Erythroblast (primary cell): ENCODE measurements around the gene IPCEF1.

Experiments
- GATA1 ChIP-seq: IDR thresholded peaks from 2 replicates; pipeline ENCODE4 v1.6.1; 2011; ENCODE audit warnings: low read depth, mild to moderate bottlenecking, control low read depth, low read length, moderate library complexity
- POLR2A ChIP-seq: IDR thresholded peaks from 2 replicates; pipeline ENCODE4 v1.6.1; 2011; ENCODE audit warnings: mild to moderate bottlenecking, low read length

- TF ChIP-seq POLR2A (no peak), GATA1 (no peak)
These were observed 128.6 kb downstream of the IPCEF1 start for GRCh38 chr6:154227862-154228520.
